Measurements from ENCODE around the gene WDR70.

The WDR70 gene

DNA sequence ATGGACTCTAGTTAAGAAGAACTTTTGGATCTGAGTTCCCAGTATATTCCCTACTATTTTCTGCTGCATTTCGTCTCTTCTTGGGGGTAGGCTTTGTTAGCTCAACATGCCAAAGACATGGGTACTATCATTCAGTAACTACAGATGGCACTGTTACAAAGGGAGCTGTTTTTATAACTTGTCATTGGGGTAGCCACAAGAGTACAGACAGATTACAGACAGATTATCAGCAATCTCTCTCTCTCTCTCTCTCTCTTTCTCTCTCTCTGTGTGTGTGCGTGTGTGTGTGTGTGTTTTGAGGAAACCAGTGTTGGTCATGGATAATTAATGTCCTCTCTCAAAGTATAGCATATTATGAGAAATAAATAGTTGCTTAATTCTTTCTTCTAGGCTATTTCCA, 116.1 kb downstream of the WDR70 start:
- TF ChIP-seq PPARA (CRISPR knock-in tag; IDR thresholded peaks at IDR 0.05; ENCODE audit: borderline replicate concordance) (no peak), ZNF70 (CRISPR knock-in tag; IDR thresholded peaks at IDR 0.05) (no peak), RARB (CRISPR knock-in tag; IDR thresholded peaks at IDR 0.05) (no peak), ZC3H10 (CRISPR knock-in tag; IDR thresholded peaks at IDR 0.05) (no peak), ESRRG (CRISPR knock-in tag; IDR thresholded peaks at IDR 0.05) (no peak), OSR1 (CRISPR knock-in tag; IDR thresholded peaks at IDR 0.05) (no peak), BACH2 (CRISPR knock-in tag; IDR thresholded peaks at IDR 0.05; ENCODE audit: borderline replicate concordance) (no peak), ZFP30 (CRISPR knock-in tag; IDR thresholded peaks at IDR 0.05) (no peak), TCF4 (CRISPR knock-in tag; IDR thresholded peaks at IDR 0.05; ENCODE audit: borderline replicate concordance) (no peak), SNAI2 (CRISPR knock-in tag; IDR thresholded peaks at IDR 0.05) (no peak), ARNTL (CRISPR knock-in tag; IDR thresholded peaks at IDR 0.05; ENCODE audit: borderline replicate concordance, low read depth) (no peak), CSDC2 (CRISPR knock-in tag; IDR thresholded peaks at IDR 0.05) (no peak), GLIS3 (CRISPR knock-in tag; IDR thresholded peaks at IDR 0.05) (no peak)
- TF ChIP-seq, protein P1, sequence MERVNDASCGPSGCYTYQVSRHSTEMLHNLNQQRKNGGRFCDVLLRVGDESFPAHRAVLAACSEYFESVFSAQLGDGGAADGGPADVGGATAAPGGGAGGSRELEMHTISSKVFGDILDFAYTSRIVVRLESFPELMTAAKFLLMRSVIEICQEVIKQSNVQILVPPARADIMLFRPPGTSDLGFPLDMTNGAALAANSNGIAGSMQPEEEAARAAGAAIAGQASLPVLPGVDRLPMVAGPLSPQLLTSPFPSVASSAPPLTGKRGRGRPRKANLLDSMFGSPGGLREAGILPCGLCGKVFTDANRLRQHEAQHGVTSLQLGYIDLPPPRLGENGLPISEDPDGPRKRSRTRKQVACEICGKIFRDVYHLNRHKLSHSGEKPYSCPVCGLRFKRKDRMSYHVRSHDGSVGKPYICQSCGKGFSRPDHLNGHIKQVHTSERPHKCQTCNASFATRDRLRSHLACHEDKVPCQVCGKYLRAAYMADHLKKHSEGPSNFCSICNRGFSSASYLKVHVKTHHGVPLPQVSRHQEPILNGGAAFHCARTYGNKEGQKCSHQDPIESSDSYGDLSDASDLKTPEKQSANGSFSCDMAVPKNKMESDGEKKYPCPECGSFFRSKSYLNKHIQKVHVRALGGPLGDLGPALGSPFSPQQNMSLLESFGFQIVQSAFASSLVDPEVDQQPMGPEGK (CRISPR knock-in tag; IDR thresholded peaks at IDR 0.05; ENCODE audit: borderline replicate concordance): no peak
- TF ChIP-seq, protein P2, sequence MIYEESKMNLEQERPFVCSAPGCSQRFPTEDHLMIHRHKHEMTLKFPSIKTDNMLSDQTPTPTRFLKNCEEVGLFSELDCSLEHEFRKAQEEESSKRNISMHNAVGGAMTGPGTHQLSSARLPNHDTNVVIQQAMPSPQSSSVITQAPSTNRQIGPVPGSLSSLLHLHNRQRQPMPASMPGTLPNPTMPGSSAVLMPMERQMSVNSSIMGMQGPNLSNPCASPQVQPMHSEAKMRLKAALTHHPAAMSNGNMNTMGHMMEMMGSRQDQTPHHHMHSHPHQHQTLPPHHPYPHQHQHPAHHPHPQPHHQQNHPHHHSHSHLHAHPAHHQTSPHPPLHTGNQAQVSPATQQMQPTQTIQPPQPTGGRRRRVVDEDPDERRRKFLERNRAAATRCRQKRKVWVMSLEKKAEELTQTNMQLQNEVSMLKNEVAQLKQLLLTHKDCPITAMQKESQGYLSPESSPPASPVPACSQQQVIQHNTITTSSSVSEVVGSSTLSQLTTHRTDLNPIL (CRISPR knock-in tag; IDR thresholded peaks at IDR 0.05; ENCODE audit: low read depth): no peak
- peak; percentile 75 for ATAC-seq

DNA sequence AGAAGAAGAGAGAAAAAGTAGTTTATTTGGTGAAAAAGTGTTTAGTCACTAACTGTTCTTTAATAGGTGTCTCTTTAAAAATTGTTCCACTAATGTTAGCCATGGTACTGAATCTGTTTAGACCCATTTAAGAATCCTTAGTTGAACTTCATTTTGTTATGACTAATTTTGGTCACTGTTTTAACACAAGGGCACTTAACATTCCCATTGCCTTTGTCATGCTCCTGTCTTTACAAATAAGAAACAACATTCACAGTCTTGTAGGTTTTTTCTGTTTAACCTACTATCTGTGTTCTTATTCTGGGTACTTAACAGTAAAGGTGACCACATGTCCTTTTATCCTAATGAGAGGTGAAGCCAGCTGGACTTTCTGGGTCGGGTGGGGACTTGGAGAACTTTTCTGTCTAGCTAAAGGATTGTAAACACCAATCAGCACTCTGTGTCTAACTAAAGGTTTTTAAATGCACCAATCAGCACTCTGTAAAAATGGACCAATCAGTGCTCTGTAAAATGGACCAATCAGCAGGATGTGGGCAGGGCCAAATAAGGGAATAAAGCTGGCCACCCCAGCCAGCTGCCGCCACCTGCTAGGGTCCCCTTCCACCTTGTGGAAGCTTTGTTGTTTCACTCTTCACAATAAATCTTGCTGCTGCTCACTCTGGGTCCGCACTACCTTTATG, 116.7 kb downstream of the WDR70 start:
- ATAC-seq: peak; percentile 50; the same call in 2 of the 3 replicates
- TF ChIP-seq GLIS3 (CRISPR knock-in tag; IDR thresholded peaks at IDR 0.05) (no peak), SNAI2 (CRISPR knock-in tag; IDR thresholded peaks at IDR 0.05) (no peak), ZNF8 (CRISPR knock-in tag; IDR thresholded peaks at IDR 0.05) (no peak), OSR1 (CRISPR knock-in tag; IDR thresholded peaks at IDR 0.05) (no peak), ARNTL (CRISPR knock-in tag; IDR thresholded peaks at IDR 0.05; ENCODE audit: borderline replicate concordance, low read depth) (no peak), TOX (CRISPR knock-in tag; IDR thresholded peaks at IDR 0.05; ENCODE audit: borderline replicate concordance) (no peak), ZNF565 (CRISPR knock-in tag; conservative IDR thresholded peaks at IDR 0.05; ENCODE audit: low read depth) (no peak), ZFP3 (CRISPR knock-in tag; IDR thresholded peaks at IDR 0.05) (no peak), CSDC2 (CRISPR knock-in tag; IDR thresholded peaks at IDR 0.05) (no peak), ZNF70 (CRISPR knock-in tag; IDR thresholded peaks at IDR 0.05) (no peak), RARB (CRISPR knock-in tag; IDR thresholded peaks at IDR 0.05) (no peak), ISL1 (CRISPR knock-in tag; IDR thresholded peaks at IDR 0.05) (no peak), BACH2 (CRISPR knock-in tag; IDR thresholded peaks at IDR 0.05; ENCODE audit: borderline replicate concordance) (no peak), PPARA (CRISPR knock-in tag; IDR thresholded peaks at IDR 0.05; ENCODE audit: borderline replicate concordance) (no peak)
- TF ChIP-seq, protein P3, sequence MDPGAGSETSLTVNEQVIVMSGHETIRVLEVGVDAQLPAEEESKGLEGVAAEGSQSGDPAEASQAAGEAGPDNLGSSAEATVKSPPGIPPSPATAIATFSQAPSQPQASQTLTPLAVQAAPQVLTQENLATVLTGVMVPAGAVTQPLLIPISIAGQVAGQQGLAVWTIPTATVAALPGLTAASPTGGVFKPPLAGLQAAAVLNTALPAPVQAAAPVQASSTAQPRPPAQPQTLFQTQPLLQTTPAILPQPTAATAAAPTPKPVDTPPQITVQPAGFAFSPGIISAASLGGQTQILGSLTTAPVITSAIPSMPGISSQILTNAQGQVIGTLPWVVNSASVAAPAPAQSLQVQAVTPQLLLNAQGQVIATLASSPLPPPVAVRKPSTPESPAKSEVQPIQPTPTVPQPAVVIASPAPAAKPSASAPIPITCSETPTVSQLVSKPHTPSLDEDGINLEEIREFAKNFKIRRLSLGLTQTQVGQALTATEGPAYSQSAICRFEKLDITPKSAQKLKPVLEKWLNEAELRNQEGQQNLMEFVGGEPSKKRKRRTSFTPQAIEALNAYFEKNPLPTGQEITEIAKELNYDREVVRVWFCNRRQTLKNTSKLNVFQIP (CRISPR knock-in tag; IDR thresholded peaks at IDR 0.05; ENCODE audit: borderline replicate concordance, low read depth): no peak
- TF ChIP-seq, protein P4, sequence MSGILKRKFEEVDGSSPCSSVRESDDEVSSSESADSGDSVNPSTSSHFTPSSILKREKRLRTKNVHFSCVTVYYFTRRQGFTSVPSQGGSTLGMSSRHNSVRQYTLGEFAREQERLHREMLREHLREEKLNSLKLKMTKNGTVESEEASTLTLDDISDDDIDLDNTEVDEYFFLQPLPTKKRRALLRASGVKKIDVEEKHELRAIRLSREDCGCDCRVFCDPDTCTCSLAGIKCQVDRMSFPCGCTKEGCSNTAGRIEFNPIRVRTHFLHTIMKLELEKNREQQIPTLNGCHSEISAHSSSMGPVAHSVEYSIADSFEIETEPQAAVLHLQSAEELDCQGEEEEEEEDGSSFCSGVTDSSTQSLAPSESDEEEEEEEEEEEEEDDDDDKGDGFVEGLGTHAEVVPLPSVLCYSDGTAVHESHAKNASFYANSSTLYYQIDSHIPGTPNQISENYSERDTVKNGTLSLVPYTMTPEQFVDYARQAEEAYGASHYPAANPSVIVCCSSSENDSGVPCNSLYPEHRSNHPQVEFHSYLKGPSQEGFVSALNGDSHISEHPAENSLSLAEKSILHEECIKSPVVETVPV (CRISPR knock-in tag; IDR thresholded peaks at IDR 0.05): no peak
- TF ChIP-seq, protein P5, sequence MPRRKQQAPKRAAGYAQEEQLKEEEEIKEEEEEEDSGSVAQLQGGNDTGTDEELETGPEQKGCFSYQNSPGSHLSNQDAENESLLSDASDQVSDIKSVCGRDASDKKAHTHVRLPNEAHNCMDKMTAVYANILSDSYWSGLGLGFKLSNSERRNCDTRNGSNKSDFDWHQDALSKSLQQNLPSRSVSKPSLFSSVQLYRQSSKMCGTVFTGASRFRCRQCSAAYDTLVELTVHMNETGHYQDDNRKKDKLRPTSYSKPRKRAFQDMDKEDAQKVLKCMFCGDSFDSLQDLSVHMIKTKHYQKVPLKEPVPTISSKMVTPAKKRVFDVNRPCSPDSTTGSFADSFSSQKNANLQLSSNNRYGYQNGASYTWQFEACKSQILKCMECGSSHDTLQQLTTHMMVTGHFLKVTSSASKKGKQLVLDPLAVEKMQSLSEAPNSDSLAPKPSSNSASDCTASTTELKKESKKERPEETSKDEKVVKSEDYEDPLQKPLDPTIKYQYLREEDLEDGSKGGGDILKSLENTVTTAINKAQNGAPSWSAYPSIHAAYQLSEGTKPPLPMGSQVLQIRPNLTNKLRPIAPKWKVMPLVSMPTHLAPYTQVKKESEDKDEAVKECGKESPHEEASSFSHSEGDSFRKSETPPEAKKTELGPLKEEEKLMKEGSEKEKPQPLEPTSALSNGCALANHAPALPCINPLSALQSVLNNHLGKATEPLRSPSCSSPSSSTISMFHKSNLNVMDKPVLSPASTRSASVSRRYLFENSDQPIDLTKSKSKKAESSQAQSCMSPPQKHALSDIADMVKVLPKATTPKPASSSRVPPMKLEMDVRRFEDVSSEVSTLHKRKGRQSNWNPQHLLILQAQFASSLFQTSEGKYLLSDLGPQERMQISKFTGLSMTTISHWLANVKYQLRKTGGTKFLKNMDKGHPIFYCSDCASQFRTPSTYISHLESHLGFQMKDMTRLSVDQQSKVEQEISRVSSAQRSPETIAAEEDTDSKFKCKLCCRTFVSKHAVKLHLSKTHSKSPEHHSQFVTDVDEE (CRISPR knock-in tag; IDR thresholded peaks at IDR 0.05): no peak
